NOMO-1 (cell line): ENCODE measurements around the gene FSTL4.

Experiments used
- DNase-seq, 2 experiments: peaks; one replicate each; lab custom pipeline; 2025; ENCODE audit not compliant: unreplicated experiment in 2 of 2; lab: John Stamatoyannopoulos, UW

The FSTL4 gene

DNA sequence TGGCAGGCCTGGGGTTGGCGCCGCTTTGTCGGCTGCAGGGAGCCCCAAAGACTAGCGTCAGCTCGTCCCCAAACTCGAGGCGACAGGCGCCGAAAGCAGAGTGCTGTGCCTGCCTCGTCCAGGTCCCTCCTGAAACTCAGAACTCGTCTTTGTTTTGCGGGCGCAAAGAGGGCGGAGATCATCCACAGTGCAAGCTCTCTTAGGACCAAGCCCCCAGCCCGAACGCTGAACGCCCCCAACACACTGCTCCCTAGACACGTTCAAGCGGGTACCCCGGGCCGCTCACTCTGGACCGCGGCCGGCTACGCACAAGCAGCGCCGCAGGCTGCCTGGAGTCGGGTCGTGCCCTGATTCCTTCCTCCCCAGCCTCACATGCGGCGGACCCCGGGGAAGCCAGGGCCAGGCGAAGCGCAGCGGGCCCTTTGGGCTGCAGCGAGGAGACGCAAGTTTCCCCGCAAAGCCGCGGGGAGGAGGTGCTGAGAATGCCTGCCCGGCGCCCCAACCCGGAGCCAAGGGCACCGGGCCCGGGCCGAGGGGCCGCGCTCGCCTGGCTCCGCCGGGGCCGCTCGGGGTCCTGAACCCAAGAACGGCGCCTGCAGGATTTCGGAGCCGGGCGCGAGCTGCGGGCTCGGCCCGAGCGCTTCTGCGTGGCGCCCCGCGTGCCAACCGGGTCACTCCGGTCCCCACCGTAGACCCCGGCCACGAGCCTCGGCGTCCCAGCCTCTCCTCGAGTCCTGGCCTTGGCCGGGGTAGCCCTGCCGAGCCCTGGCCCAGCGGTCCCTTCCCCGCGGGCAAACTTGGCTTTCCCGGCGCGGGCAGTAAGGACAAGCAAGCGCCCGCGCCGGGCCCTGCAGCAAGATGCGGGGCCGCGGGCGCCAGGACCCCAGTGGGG, 738 bp downstream of the FSTL4 start:
- DNase-seq, result no peak

DNA sequence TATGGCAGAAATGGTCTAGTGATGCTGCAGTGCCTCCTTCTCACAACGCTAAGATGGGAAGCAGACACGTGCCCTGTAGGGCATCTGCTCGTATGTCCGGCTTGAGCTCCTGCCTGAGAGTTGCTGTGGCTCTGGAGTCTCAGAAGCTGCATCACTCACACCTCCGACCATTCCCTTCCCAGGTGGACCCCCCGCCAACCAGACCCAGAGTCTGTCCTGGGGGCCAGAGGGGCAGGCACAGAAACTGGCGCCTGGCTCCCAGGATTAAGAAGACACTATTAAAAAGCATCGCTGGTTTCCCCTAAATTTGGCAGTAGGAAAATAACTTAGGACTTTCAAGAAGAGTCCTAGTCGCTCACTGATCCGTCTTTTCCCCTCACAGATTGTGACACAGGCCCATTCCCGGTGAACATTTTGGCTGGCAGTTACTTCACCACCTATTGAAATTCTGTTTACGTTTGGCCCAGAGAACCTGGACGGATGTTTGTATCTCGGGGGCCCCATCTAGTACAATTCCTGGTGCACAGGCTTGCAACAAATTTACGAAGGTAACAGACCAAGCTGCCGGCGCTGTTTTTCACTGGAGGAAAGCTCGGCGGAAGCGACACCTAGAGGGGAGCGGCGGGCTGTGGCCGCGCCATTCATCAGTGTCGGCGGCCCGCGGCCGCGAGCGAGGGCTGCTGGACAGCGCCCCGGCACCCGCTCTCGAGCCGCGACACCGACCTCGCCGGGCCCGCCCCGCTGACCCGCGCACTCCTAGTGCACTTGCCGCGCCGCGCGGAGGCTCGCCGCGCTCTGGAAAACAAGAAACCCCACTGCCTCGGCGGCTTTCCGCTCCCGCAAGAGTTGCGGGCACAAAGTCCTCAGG, 1.6 kb downstream of the FSTL4 start:
- peak; percentile 8 to 21 for DNase-seq

DNA sequence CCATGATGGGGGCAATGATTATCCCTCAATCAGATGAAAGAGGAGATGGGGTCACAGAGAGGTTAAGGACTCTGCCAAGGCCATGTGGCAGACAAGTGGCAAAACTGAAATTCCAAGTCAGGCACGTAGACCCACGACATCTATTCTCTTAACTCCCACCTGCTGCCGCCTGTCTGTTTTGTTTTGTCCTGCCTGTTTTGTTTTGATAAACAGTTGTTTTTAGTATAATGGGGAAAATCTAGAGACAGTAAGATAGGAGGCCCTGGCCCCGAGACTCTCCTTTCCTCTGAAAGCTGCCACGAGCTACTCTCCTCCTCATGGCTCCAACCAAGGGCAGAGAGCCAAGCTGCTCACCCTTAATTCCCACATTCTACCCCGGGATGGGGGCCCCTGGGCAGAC, 4.9 kb downstream of the FSTL4 start:
- no peak for DNase-seq

DNA sequence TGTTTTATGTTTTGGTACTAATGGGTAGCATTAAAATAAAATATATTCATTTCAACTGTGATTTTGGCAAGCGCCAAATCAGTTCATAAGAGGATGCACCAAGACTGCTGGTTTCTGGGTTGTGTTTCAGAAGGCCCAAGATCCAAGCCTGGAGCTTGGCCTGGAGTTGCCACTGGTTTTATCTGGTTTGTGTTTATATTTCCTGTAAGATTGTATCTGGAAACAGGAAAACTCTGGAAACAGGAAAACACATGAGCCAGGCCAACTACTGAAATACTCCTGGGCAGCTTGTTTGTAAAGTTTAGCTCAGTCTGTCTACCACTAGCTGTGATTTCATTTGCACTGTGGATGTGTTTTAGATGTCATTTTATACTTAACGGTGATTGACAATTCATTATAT, 5.5 kb downstream of the FSTL4 start:
- DNase-seq, result no peak

DNA sequence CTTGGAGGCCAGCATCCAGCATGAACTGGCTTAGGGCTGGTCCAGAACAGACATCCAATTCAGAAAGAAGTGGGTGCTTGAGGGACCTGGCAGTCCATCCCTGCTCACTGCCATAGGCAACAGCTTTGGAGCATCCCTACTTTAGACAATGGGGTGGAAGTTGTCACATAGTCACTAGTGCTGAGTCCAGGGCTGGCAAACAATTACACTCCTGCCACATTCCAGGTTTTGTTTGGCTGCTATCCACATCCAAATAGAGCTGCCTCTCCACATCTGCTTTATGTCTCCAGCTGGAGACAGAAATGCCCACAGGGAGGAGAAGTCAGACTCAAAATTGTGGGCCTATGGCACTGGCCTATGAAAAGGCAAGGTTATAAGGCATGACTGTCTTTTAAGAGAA, 7.0 kb downstream of the FSTL4 start:
- no peak for DNase-seq

DNA sequence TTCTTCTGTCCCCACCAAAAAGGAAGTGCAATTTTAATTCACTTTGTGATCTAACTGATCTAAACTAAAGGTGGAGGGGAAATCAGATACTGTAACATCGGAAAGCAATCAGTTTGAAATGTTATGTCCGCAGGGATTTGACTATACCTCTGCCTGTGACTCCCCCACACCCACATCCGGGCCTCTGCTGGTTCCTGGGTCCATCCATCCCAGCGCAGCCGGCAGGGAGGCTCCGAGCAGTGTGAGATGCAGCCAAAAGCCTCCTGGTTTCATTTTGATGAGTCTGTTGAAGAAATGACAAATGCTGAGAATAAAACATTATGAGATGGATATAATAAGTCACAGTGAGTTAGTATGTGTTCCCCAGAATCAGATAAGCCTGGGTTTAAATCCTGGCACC, 8.6 kb downstream of the FSTL4 start:
- no peak for DNase-seq

DNA sequence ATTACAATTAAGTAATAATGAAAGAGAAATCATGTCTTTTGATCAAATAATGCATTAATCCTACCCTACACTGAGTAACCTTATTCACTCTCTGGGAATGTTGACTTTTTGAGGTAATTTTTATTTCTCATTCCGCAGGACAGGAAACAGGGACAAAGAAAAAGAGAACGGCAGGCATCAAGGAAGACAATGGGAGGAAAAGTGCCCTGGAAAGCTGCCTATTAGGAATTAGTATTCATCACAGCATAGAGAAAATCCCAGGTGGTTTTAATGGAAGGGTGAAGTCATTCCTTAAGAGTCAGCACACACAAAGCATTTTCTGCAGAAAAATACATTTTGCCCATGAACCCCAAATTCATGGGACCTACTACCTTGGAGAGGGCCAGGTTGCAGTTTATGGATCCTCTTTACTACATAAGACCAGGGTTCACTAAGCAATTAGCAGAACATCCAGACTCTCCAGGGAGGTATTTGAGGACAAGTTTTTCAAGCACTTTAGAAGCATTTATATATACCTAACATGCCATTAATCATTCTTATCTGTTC, 9.4 kb downstream of the FSTL4 start:
- no peak for DNase-seq

DNA sequence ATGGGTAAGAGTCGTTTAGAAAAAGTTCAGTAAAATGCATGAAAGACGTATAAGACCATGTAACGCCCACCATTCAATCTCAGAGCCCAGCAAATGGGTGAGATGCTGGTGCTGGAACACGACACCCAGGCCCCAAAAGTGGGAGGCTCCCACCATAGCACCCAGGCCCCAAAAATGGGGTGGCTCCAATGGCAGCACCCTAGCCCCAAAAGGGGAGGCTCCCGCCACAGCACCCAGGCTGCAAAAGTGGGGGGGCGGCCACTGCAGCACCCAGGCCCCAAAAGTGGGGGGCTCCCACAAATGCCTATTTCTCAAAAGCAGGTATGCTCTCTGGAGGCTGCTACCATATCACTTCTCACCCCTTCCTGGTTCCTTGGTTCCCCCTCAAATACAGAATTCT, 12.7 kb downstream of the FSTL4 start:
- no peak for DNase-seq

DNA sequence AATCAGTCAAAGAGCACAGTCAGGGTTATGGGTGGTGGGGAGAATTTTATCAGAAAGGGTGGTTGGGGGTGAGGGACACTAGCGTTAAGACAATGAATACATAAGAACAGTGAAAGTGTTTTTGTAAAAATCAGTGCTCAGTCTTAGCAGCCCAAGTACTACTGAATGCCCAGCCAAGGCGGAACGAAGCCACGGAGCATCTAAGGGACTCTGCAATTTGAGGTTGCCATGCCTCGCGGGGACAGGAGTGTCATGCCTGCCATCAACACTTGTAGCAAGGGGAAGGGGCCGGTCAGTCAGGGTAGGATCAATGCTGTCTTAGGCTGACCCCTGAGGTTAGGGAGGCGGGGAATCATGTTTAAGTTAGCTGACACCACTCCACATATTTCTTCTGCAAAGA, 13.3 kb downstream of the FSTL4 start:
- DNase-seq, result no peak

DNA sequence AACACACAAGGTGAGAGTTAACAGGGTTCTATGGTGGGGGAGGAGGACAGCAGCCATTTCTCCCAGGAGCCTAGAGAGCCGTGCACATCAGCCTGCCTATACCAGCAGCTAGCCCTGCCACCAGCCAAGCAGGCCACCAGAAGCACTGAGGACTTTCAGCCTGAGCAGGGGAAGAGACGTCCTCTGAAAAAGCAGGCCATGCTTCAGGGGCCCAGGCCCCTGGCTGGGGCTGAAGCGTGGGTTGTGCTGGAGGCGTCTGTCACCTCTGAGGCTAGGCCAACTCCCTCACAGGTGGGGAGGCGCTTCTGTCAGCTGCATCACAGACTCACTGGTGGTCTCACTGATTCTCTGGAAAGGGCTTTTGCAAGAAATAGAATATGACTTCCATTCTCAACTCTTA, 16.3 kb downstream of the FSTL4 start:
- no peak for DNase-seq

DNA sequence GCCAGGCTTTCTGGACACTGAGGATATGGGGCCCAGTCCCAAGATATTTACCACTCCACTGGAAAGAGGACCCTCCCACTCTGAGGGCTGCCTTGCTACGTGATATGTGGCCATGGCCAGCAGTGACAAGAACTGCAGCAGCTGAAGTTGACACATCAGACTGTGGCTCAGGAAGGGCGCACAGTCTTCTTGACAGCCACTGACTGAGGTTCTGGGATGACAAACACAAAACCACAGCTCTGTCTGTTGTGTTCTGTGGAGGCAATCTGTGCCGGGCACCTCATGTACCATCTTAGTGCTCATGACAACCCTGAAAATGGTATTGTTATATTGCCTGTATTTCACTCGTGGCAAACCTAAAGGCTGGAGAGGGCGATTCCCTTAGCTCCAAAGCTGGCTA, 16.9 kb downstream of the FSTL4 start:
- no peak for DNase-seq

DNA sequence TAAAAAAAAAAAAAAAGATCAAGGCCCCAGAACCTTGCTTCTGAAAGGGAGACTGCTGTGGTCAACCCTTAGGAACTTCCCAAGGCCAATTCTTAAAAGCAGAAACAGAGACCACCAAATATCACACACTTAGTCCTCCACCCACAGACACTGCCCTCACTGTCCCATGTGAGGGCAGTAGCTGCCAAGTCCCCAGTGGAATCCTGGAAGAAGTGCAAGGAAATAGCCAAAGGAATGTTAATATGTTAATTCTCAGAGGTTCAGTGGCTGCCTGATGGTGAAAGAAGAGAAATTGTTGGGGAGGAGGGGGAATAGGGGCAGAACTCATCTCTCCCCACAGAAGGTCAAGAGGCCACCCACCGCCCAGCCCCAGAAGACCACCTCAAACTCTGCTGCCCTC, 23.1 kb downstream of the FSTL4 start:
- no peak for DNase-seq

DNA sequence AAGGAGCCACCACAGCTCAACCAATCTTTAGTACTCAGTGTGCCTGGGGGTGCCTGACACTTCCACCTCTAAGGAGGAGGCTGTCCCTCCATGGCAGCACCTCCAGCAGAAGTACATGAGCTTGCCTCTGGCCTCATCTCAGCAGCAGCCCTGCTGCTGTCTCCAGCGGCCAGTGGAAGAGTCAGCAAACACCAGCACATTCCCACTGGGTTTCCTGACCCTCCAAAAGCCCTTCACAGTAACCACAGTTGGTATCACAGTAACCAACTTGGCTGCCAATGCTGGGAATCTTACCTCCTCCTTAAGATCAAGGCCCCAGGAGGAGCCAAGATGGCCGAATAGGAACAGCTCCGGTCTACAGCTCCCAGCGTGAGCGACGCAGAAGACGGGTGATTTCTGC, 29.4 kb downstream of the FSTL4 start:
- DNase-seq, result no peak

DNA sequence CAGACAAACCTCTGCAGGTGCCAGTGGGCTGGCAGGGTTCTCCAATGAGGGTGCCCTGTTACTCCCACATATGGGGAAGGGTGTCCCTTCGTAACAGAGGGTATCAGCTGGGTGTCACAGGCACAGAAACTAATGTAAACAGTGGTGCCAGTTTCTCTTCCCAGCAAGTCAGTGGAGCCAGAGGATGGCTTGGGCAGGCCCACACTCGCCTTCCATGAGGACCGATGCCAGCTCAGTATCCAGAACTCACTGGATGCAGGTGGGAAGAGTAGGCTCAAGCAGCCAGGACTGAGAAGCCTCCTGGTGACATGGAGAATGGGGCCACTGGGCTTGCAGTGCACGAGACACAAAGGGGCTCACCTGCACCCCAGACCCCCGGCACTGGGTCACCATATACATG, 30.4 kb downstream of the FSTL4 start:
- DNase-seq, result no peak

DNA sequence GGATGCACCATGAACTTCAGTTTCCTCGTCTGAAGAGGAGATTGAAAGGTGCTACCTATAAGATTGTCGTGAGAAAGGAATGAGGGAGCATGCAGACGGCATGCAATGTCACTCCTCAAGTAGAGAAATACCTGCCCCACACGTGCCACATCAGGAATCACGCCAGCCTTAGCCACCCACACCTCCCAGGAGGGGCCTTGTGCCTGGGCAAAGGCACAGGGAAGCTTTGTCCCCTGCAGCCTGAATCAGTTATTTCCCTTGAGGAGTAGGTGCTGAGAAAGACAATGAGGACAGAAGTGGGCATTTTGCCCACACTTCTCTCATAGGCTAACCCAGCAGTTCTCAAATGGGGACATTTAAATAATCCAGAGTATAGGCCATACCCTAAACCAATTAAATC, 31.0 kb downstream of the FSTL4 start:
- no peak for DNase-seq

DNA sequence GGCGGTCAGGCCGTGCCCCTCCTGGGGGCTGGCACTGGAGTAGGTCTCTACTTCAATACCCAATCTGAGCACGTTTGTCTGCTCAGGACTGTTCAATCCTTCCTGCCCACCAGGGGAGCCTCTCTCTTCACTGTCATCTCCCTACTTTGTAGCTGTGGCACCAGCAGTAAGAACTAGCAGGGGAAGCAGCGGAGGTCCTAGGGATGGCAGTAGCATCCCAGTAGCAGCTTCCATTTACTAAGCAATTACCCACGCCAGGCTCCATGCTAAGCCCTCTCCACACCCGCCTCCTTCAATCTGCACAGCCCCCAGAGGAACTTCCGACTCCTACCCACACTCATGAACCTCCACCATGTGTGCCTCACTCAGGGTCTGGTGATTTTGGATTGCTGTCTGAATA, 31.7 kb downstream of the FSTL4 start:
- no peak for DNase-seq

DNA sequence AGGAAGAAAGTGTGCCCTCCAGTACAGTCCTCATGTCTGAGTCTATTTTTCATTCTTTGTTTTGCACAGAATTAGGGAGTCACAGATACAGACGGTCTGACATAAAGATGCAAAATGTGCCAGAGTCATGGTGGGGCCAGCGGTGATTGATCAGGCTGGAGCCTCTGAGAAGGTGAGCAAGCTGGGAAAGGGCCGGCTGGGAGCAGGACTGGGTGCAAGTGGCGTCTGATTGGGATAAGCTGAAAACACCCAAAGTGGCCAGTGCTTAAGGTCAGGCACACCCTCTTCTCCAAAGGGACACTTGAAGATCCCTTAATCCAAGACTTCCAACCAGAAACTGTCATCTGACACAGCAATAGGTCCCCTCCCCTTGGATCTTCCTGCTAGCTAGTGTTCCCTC, 32.6 kb downstream of the FSTL4 start:
- DNase-seq, result no peak

DNA sequence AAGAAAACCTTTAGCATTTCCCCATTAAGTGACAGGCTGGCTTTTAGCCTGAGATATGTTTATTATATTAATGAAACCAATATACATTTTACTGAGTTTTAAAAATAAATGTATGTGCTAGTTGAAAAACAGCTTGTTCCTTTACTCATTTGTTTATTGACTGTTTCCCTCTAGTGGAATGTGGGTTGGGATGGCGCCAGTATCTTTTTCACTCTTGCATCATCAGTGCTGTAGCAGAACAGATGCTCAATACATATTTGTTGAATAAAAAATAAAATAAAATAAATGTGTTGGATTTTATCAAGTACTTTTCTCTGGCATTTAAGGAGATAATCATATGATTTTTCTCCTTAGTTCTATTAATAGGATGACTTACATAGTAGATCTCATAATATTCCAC, 43.0 kb downstream of the FSTL4 start:
- no peak for DNase-seq

DNA sequence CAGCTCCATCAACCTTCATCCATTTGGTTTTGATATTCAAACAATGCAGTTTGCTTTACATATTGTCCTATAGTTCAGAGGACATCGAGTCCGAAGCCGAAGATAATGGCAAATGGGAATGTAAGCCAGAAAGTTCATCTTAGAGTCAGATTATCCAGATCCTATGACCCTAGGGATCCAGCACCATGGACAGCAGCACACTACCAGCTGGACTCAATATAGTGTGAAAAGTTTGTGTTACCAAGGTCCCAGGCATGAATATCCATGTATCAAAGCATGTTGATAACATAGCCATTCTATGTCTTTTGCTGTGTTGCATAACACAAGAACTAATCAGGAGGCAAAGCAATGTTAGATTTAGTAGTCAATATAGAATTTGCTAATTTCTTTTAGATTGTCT, 46.3 kb downstream of the FSTL4 start:
- DNase-seq, result peak in 1 of 2 experiments; percentile 6

DNA sequence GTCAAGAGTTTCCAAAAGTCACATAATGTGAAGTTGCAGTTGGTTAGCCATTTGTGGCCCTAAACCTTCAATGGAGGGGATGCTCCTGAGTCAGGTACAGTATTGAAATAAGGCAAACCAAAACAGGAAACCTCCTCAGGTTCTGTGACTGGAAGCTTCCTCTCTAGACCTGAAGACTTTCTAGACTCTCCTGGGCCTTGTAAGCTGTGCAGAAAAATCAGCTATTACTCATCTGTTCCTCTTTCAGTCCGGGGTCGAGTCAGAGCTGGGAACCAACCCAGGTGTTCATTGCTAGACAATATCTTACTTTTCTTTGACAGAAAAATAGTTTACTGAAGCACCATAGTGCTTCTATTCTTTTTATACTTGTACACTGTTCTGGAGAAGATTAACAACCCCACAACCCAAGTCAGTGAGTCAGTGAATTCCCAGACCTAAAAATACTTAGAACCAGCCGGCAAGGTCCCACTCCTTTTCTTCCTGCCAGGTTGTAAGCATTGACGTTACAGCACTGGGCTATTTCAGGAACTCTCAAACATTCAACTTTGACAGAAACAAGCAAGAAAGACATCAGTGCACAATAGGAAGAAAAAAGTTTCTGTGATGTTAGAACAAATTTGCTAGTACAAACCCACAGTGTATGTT, 47.3 kb downstream of the FSTL4 start:
- no peak for DNase-seq

DNA sequence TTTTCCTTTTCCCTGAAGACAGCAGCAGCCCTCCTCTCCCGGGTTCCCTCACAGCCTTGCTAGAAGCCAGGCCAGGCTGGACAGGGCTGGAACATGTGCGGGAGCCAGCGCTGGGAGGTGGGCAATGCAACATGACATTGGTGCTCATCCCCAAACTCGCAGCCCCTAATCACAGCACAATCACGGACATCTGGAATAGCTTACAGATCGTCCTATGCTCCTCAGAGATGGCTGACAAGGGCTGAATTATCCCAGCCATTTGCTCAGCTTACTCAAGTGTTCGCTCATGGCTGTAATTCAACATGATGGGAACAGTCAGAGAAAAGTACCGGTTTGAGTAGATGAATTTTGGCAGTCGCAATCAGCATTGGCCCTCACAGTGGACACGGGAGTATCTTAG, 49.8 kb downstream of the FSTL4 start:
- no peak for DNase-seq
